ENCODE measurements around the gene TMEM185B.
"Not testable (repeated sequence)": the region's sequence is repeated elsewhere in the genome, so short reads cannot be mapped to it uniquely, and the experiment has no call there.

TMEM185B gene

DNA sequence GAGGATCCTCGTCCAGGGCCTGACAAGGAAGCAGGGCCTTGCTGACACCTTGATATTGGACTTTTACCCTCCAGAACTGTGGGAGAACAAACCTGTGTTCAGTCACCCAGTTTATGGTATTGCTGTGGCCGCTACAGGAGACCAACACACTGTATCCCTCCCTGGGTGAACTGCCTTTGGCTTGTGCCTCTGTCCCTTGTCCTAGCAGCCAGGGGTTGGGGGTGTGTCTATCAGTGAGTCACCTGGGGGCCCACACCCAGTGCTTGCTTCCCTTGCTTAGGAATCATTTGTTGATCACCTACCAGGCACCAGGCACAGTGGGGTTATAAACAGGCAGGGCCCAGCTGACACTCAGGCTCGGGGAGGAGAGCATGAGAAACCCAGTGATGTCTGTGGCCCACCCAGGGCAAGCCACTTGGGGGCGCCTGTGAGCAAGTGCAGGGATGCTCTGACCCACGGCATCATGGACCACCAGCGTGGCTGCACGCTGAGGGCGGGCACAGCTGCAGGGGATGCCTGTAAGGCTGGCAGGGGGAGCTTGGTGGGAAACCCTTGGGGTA is 17.1 kb downstream of the TMEM185B start:
- no peak for DNase-seq (ENCODE audit: low read depth)

DNA sequence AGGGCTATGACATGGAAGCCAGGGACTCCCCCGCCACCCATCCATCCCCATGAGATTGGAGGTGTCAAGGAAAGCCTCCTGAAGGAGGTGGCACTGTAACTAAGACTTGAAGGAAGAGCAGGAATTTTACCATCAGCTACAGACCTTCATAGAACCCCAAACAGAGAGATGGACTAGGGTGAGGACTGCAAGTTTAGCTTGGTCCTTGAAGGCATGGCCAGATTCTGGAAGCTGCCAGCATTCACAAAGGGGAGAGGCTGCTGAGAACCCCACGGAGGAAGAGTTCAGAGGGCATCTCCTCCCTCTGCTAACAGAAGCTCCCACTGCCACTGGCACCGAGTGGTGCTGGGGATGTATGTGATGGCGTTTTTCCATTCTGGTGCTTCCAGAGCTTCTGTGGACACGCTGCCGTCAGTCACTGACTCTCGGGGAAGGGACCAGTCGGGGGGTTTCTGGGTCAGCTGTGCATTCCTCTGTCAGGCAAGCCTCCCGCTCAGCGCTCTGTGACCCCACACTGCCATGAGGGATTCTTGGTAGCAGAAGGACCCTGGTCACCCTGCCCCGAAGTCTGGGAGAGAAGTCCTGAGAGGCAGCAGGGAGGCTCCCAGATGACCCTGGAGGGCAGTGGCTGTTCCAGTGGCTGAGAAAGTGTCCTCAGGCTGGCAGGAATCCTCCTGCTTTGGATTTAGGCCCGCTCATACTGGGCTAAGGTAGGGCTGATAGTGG is 18.1 kb downstream of the TMEM185B start:
- no peak for DNase-seq (ENCODE audit: low read depth)

DNA sequence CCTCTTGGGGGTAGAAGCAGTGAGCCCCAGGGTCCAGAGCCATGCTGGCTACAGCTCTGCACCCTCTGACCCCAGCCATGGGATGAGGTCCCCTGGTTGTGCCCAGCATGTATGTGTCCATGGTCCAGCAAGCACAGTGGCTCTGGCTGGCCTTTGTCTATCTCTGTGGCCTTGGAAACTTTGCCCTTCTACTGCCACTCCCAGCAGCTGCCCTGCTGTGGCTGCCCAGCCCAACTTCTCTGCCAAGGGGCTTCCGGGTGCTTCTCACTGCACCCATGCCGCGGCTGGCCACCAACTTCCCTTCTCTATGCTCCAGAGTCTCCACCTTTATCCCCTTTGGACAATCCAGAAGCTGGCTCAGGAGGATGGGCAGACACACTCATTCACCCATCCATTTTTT is 18.8 kb downstream of the TMEM185B start:
- DNase-seq (ENCODE audit: low read depth): no peak

DNA sequence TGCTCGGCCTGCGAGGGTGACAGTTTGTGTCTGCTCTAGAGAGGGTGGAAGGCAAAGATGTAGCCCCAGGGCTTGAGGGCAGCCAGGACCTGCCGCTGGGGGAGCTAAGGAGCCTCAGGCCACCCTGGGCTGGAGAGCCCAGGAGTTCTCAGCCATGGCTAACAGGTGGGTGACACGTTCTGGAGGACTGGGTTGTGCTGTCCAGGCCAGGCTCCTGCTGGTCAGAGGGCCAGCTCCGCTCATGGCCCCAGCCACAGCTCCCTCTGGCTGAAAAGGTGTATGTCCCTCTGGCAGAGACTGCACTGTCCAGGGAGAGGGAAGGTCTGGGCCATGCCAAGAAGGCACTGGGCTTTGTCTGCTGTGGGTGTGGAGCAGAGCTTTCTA is 19.2 kb downstream of the TMEM185B start:
- no peak for DNase-seq (ENCODE audit: low read depth)

DNA sequence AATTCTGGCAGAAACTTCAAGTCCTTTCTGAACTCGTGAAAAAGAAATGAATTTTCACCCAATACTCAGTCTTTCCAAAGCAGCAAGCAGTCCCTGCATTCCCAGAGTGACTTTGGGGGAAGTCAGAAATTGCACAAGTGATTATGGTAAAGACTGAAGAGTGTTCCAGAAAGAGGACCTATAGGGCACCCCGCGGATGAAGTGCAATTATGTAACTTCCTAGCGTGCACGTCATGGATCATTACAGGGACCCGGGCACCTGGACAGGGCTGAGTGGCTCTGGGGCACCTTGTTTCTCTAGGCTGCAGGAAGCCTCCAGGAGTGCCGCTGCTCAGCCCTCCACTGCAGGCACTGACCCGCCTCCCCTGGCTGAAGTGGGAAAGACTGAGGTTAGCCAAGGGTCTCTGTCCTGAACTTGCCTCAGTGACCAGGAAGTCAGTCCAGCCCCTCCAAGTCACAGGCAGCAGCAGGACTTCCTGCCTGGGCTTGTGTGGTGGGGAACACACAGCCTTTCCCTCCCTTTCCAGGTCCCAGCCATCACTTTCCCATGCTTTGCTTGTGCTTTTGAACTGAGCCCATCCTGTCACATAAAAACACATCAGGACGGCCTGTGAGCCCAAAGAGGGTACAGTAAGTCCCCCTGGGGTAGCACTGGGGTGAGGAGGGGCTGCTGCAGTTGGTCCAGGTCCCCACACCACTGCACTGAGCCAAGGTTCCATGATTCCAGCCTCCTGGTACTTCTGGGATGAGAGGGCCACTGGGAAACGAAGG is 19.8 kb downstream of the TMEM185B start:
- DNase-seq (ENCODE audit: low read depth): no peak

DNA sequence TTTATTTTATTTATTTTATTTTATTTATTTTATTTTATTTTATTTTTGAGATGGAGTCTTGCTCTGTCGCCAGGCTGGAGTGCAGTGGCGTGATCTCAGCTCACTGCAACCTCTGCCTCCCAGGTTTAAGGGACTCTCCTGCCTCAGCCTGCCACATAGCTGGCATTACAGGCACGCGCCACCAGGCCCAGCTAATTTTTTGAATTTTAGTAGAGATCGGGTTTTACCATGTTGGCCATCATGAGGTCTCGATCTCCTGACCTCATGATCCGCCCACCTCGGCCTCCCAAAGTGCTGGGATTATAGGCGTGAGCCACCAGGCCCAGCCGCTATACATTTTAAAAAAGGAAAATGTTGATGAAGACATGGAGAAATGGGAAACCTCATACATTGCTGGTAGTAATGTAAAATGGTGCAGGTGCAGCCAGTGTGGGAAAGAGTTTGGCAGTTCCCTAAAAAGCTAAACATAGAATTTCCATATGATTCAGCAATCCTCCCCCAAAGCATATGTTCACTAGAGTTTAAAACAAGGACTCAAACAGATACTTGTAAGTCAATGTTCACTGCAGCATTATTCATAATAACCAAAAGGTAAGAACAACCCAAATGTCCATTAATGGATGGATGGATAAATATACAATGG is 23.3 kb downstream of the TMEM185B start:
- not testable (repeated sequence) for DNase-seq (ENCODE audit: low read depth)

DNA sequence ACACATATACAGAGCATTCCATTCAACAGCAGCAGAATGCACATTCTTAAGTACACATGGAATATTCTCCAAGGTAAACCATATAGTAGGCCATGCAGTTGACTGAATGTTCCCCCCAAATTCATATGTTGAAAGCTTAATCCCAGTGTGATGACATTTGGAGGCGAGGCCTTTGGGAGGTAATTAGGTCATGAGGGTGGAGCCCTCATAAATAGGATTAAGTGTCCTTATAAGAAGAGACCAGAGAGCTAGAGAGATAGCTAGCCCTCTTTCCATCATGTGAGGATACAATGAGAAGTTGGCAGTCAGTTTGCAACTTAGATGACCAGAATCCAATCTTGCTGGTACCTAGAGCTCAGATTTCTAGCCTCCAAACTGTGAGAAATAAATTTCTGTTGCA is 27.6 kb downstream of the TMEM185B start:
- DNase-seq (ENCODE audit: low read depth): no peak

DNA sequence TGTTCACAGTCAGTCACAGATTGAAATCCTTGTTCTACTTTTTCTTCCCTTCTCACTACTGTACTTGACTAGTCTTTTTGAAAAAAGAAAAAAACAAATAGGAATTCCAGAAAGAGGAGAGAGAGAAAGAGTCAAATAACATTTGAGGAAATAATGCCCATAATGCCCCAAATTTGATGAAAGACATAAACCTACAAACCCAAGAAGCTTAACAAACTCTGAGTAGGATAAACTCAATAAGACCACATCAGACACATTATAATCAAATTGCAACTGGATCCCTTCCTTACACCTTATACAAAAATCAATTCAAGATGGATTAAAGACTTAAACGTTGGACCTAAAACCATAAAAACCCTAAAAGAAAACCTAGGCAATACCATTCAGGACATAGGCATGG is 30.9 kb downstream of the TMEM185B start:
- no peak for DNase-seq (ENCODE audit: low read depth)

DNA sequence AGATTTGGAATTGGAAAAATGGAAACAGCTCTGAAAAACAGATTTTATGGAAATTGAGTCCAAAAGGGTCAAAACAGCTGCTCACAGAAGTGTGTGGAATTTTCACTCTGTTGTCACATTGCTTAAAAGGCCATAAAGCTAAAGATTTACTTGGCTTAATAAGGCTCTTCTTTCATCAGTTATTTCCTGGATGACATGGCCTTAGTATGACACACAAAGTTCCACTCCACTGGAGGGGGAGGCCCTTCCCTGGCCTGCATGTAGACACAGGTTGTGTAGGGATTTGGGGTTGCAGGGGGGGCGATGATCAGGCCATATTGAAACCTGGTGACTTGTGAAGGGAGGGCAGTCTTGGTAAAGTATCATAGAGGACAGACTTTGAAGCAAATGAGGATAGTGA is 34.0 kb downstream of the TMEM185B start:
- no peak for DNase-seq (ENCODE audit: low read depth)

DNA sequence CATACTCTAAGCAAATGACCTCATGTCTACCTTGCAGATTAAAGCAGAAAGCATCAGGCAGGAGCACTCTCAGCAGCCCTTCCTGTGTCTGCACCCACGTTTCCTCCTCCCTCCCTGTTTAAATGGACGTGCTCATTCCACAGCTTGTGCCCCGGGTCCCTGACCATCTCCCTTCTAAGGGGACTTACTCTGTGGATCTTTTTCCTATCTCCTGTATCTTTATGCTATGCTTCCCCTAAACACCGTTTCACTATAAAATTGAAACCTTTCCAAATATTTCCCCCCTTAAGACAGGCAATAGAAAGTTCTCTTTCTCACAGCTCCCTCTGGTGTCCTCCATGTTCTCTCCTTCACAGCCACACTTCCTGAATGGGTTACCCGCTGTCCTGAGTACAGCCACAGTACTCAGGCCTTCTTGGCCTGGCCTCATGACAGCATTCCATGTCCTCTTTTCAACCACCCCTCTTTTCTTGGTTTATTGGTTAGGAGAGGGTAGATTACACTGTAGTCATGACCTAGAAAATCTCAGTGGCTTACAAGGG is 41.1 kb downstream of the TMEM185B start:
- DNase-seq (ENCODE audit: low read depth): no peak

DNA sequence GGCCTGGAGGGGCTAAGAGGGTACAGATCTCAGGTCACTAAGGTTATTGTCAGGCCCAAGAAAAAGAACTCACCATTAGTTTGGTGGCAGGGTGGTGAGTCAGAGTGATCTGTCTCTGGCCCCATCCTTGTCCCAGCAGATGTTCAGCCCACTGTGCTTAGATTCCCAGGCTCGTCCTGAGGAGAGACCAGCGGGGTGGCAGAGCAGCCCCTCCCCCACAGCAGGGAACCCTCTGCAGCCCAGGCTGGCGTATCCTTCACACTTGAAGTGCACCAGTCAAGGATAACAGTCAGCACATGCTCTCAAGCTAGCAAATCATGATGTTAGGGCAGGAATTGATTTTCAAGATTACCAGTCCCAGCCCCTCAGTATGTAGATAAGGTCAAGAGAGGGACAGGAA is 43.1 kb downstream of the TMEM185B start:
- DNase-seq (ENCODE audit: low read depth): no peak

DNA sequence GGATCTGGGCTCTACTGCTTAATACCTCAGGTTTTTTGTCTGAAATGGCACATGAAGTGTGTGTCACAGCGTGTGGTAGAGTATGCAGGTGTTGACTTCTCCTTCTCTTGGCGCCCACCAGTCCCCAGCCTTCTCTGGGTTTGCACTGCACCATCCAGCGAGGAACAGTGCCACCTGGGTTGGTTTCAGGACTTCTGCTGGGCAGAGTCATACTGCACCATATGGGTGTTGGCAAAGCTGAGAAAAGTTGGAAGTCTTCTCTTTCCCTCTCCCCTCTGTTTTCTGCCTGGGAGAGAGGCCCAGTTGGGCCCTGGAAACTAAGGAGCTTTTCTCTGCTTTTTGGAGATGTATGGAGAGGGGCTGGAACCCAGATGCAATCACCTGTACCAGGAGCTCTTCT is 43.8 kb downstream of the TMEM185B start:
- no peak for DNase-seq (ENCODE audit: low read depth)

DNA sequence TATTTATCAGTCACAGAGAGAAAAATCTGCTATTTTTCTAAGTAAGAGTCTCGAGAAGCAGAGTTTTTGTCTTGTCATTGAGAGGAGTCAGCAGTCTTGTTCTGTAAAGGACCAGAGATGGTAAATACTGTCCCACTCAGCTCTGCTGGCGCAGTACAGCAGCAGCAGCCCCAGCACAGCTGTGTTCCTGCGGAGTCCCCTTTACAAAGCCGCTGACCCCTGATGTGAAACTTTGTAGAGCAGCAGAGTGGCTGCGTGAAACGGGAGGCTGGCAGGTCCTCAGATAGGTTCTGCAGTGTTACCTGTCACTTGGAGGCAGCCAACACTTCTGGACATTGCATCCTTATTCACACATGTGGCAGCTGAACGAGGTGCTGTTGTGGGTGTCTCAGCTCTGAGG is 45.2 kb downstream of the TMEM185B start:
- DNase-seq (ENCODE audit: low read depth): no peak

DNA sequence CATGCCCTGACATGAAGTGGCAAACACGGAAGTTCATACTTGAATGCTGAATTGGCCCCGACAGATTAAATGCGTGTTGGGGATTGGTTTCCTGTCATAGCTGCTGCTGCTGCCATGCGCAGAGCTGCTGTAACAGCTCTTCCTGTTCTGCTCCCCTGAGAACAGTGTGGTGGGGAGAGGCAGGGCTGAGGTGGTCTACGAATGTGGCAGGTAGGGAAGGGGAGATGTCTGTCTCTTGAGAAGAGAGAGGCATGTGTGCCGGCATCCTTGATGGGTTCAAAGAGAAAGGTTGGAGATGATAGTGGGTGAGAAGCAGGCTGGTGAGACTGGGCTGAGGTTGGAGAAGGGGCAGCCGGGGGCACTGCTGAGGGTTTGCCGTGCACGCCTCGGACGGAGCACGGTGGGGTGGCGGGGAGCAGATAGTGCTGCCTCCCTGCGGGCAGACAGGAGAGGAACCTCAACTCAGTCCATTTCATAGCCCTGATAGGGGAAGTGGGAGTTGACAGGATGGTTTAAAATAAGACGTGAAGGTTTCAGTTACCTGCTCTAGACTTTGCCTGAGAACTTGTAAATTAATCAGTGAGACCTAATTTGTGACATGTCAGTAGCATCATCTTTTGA is 46.1 kb downstream of the TMEM185B start:
- DNase-seq (ENCODE audit: low read depth): peak; percentile 70

DNA sequence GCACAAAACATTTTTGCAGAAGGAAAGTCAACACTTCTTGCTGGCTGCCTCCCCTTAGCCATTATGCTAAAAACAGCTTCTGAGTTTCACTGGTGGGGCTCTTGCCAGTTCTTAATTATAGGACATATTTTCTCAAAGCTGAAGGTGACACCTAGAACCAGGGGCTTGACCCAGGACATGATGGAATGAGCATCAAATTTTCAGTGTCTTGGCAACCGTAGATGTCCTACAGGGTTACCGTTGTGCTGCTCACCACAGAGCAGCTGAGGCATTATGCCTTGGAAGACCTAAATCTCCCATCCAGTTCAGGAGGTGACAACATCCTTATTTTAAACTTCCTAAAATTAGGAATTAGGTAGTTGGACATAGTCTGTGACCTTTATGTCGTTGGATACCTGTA is 46.7 kb downstream of the TMEM185B start:
- DNase-seq (ENCODE audit: low read depth): no peak

DNA sequence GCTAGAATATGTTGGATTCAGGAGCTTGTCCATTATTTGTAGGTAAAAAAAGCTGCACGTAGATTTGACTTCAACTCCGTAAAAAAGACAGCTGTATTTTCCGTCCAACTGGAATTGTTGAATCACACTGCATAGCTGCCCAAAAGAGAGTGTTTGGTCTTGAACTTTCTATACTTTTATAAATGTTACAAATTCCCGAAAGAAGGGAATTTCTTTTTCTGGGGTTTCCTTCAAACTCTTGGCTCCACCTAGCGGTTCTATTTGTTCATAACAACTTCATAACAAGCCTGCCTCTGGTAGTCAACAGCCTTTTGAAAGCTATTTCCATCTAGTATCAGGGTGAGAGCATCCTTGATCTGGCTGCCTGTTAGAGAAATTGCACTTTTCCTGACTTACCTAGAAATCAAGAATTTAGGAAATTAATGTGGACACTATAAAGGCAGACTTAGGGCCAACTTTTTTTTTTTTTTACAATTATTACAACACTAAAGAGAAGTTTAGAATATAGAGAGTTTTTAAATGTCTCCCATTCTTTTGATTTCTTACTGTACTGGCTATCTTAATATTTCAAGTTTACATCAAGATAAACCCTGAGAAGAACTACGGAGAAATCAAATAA is 48.1 kb downstream of the TMEM185B start:
- no peak for DNase-seq (ENCODE audit: low read depth)

Data from stimulated activated CD4-positive, alpha-beta T cell treated with anti-CD3 and anti-CD28 coated beads, Interleukin-2, amount 100 ng/mL, for 4 hours (primary cell).